DMS153 treated with DMSO at 0.1 percent for 48 hours (cell line): ENCODE results near the gene BCL2A1.
"Not testable (repeated sequence)": the region's sequence is repeated elsewhere in the genome, so short reads cannot be mapped to it uniquely, and the experiment has no call there.

Experiments used
- DNase-seq: peaks from one replicate; lab custom pipeline; 2025; ENCODE audit not compliant: unreplicated experiment; lab: John Stamatoyannopoulos, UW

The BCL2A1 gene

DNA sequence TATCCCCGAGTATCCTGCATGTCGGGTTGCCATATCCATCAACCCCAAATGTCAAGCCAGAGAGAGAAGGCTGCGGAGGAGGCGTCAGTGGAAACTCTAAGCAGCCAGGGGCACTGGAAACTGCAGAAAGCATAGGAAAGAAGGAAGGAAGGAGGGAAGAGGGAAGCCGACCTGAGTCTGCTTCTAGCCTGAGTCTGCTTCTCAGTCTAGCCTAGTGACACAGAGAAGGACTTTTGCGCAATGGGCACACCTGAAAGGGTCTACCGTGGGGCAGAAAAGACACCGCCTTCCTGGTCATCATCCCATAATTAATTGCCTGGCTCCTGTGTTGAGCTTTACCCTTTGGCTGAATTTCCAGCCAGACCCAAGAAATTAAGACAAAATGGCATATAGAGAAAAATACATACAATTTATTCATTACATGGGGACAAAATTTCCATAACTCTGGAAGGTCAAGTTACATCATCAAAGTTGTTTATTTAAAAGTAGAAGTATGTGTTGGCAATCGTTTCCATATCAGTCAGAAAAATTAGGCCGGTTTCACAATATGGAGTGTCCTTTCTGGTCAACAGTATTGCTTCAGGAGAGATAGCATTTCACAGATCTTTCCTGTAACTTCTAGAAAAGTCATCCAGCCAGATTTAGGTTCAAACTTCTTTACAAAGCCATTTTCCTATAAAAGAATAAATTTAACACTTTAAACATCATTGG, 10.3 kb downstream of the BCL2A1 start:
- DNase-seq, result no peak

DNA sequence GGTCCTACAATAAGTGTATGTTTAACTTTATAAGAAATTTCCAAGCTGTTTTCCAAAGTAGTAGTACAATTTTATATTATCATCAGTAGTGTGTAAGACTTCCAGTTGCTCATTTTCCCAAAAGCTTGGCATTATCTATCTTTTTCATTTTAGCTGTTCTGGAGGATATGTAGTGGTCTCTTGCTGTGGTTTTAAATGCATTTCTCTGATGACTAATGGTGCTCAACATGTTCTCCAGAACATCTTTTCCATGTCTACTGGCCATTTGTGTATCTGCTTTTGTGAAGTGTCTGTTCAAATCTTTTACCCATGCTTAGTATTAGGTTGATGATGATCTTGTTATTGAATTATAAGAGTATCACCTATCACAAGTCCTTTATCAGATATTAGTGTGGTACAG, 13.3 kb downstream of the BCL2A1 start:
- no peak for DNase-seq

DNA sequence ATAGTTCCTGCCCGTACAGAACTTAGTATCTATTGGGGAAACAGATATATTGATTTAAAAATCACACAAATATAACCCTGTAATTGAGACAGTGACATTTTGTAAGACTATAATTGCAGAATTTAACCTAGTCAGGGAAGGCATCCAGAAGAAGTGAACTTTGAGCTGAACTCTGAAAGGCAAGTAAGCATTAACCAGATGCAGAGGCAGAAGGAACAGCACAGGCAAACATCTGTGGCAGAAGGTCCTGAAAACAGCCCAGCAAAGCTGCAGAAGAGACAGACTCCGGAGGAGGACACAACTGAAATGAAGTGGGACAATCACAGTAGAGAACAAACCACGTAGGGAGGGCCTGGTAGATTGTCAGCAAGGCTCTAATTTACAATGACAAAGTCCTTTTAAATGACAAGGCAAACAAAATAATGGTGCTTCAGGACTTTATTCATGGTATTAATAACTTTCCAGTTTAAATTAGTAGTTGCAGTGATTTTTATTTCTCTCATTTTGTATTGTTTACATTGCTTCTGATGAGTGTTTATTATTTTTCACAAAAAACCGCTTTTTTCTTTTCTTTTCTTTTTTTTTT, 14.5 kb downstream of the BCL2A1 start:
- no peak for DNase-seq

DNA sequence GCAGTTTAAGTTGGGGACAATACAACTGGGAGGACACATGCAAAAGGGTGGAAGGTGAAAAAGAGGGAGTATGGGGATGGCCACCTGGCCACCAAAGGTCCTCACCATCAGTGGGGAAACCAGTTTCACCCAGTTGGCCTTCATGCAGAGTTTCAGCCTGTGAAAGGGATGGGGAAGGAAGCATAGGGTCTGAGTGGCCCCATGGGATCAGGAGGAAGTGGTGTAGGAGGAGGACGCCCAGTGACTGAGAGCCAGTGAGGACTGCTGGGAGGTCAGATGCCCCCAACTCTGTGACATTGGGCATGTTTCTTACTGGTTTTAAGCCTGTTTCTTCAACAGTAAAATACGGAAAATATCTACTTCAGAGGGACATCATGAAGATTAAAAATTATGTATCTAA, 16.3 kb downstream of the BCL2A1 start:
- DNase-seq, result no peak

DNA sequence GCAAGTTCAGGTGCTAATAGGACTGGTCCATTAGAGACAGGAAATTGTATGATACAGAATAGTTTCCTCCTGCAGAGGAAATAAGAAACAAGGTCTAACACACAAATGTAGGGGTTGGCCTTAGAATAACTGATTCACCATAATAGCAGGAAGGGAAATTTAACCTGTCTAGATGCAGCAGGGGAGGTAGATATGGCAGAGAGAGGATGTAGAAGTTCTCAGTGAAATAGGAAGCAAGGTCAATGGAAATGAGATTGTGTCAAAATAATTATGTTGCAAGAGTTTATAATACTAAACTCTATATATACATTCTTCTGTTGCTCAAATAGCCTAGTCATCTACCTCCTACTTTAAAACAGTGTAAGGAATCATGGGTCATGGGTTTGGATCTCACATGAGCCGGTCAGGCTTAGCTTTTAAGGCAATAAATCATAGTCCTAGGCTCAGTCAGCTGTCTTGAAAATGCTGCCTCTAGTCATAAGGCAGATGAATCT, 17.0 kb downstream of the BCL2A1 start:
- no peak for DNase-seq

DNA sequence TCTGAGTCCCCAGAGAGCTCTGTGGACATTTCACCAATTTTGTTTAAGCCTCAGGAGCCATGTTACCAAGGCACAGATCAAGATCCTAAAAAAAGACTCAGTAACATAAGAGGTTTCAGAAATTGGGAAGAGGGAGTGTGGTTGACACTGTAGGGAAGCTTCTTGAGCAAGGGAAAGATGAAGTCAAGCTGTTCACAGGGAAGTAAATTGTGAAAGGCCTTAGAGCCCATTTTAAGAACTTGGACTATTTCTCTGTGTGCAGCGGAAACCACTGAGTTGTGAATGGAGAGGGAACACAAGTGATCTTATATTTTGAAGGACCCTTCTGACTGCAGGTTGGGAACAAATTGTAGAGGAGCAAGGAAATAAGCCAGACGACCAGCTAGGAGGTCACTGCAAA, 18.7 kb downstream of the BCL2A1 start:
- DNase-seq, result no peak

DNA sequence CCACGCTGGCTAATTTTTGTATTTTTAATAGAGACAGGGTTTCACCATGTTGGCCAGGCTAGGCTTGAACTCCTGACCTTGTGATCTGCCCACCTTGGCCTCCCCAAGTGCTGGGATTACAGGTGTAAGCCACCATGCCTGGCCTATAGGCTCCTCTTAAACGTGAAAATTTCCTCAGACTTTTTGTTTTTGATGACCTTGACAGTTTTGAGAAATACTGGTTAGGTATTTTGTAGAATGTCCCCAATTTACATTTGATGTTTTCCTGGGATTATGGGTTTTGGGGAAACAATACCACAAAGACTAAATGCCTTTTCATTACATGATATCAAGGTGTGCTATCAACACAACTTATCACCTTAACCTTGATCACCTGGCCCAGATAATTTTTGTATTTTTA, 20.7 kb downstream of the BCL2A1 start:
- no peak for DNase-seq

DNA sequence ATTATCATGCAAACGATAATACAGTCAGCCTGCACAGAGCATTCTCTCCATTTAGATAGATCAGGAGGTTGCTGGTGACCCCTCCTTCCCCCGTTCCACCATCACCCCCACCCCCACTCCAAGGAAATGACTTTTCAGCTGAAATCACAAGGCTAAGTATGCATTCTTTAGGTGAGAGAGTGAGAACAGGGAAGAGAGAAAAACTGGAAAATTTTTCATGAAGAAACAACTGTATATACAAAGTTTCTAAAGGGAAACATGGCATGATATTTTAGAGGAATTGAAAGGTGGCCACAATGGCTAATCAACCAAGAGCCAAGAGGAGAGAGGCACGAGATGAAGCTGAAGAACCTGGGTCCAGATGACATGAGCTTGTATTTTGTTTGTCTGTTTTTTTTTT, 22.2 kb downstream of the BCL2A1 start:
- no peak for DNase-seq

DNA sequence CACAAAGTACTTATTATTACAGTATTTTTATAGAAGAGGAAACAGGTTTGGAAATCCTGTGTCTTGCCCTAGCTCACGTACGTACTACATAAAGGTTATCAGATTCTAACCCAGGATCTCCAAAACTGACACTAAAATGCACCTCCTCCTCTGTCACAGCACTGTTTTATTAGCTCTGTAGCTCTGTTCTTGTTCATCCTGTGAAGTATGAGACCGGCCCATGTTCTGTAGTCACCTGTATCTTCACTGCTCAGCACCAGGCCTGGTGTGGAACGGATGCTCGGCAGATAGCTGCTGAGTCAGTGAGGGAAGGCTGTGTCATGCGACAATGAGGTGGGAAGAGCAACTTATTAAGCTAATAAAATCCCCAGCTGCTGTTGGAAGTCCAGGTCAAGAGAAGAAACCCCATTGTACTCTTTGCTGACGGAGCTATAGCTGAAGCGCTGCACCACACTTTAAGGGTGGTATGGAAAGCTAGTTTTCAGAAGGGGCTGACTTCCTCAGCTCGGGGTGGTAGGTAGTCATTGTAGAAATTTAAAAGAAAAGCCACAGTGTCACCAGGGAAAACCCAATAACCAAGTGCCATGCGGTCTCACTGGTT, 22.8 kb downstream of the BCL2A1 start:
- DNase-seq, result no peak

DNA sequence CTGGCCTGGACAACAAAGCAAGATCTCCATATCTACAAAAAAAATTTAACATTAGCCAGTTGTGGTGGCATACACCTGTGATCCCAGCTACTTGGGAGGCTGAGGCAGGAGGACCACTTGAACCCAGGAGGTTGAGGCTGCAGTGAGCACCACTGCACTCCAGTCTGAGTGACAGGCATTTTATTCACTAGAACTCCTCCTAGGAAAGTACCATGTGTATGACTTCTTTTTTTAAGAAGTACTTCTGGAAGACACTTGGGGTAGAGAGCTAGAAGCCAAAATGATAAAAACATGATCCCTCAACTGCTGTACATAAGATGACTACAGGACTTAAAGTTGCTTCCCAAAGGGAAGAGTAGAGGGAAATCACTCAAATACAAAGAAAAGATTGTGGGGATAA, 24.0 kb downstream of the BCL2A1 start:
- no peak for DNase-seq

DNA sequence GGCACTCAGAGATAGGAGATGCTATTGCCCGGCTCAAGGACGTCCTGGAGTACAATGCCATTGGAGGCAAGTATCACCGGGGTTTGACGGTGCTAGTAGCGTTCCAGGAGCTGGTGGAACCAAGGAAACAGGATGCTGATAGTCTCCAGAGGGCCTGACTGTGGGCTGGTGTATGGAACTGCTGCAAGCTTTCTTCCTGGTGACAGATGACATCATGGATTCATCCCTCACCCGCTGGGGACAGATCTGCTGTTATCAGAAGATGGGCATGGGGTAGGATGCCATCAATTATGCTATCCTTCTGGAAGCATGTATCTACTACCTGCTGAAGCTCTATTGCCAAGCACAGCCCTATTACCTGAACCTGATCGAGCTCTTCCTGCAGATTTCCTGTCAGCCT, 26.4 kb downstream of the BCL2A1 start:
- DNase-seq, result no peak

DNA sequence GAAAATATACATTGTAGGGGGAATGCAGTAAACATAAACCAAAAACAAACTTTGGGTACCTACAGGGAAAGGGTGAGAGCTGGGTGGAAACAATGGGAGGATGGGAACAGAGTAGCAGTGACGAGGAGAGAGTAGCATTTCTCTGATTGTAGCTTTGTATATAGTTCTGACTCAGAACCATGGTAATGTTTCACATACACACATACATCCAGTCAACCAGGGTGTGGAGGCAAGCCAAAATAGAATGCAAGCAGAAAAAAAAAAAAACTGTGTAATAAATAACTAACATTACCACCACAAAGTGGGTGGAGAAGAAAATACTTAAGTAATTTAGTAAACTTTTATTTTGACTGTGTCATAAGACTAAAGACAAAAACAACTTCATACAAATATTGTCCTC, 27.2 kb downstream of the BCL2A1 start:
- no peak for DNase-seq

DNA sequence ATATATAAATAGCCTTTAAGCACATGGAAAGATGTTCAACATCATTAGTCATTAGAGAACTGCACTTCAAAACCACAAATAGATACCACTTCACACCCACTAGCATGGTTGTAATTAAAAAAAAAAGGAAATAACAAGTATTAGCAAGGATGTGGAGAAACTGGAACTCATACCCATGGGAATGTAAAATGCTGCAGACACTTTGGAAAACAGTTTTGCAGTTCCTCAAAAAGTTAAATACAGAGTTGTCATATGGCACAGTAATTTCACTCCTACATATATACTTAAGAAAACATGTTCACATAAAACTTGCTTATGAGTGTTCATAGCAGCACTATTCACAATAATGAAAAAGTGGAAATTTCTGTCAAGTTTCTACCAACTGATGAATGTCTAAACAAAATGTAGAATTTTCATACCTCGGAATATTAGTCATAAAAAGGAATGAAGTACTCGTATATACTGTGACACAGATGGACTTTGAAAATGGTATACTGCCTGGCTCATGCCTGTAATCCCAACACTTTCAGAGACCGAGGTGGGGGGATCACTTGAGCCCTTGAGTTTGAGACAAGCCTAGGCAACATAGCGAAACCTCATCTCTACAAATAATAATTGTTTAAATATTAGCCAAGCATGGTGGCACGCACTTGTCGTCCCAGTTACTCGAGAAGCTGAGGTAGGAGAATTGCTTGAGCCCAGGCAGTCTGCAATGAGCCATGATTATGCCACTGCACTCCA, 28.1 kb downstream of the BCL2A1 start:
- DNase-seq, result no peak

DNA sequence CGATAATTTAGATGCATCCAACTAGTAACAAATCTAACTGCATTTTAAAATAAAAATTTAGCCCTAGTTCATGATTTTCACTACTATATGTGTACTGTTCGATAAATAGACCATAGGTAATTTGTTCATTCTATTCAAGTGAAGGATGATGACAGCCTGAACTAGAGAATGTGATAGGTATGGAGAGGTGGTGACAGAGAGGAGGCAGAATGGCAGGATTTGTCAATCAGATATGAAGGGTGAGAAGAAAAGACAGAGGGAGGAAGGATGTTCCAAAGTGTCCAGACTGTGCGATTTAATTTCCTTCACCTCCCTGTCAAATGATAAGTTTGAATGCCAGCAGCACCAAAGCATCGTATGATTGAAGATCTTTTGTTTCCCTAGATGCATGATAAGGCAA, 31.6 kb downstream of the BCL2A1 start:
- no peak for DNase-seq

DNA sequence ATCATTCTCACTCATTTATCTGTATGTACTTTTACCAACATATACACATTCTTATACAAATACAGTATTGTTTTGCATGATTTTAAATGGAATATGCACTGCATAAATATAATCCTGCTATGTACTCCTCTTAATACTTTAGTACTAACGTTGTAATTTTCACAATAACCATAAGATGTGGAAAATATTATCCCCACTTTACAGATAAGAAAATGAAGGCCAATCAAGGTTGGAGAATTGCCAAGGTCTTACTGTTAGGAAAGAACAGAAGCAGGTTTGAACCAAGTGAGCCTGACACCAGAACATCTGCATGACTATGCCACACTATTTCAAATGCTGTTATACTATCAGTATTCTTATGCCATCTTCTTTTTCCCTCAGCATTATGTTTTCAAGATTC, 32.9 kb downstream of the BCL2A1 start:
- no peak for DNase-seq

DNA sequence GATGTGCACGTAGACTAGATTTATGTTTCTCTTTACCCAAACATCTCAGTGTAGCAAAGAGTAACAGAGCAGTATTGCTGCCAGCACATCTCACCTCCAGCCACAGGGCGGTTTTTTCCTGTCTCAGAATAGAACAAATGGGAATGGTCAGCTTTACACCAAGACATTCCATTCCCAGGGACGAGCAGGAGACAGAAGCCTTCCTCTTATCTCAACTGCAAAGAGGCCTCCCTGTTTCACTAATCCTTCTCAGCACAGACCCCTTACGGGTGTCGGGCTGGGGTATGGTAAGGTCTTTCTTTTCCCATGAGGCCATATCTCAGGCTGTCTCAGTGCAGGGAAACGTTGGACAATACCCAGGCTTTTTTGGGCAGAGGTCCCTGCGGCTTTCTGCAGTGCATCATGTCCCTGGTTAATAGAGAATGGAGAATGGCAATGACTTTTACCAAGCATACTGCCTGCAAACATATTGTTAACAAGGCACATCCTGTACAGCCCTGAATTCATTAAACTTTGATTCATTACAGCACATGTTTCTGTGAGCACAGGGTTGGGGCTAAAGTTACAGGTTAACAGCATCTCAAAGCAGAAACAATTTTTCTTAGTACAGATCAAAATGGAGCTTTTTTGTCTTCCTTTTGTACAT, 35.3 kb downstream of the BCL2A1 start:
- DNase-seq, result not testable (repeated sequence)

DNA sequence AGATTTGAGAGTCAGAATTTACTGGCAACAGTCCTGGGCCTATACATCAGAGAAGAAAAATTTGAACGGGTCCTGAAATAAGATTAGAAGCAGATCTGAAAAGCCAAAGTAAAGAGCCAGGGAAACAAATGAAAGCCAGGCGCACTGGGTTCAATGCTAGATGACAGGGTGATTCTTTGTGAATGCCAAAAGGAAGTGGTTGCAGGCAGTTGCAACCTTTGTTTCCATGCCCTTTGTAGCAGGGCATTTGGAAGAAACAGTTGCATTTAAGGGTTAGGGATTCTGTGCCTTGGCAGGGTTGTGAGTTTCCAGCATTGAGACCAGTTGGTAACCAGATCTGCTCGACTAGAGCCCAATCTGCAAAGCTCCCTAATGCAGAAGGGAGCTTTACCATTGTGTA, 37.8 kb downstream of the BCL2A1 start:
- no peak for DNase-seq

DNA sequence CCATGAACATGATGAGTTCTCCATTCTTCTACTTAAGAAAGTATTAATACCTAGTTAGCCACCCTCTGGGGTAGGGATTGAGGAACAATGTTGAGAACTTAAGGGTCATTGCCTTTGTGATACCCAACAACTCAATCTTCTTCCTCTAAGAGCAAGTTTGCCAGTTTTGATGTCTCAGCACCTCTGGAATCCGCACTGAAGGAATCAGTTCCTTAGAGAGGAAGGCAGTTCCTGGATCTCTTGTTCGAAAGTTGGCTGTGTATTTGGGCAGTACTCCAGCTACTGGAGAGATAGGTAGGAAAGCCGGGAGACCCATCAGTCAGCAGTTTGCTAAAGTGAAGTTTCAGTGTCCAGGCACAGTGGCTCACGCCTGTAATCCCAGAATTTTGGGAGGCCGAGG, 38.5 kb downstream of the BCL2A1 start:
- DNase-seq, result no peak

DNA sequence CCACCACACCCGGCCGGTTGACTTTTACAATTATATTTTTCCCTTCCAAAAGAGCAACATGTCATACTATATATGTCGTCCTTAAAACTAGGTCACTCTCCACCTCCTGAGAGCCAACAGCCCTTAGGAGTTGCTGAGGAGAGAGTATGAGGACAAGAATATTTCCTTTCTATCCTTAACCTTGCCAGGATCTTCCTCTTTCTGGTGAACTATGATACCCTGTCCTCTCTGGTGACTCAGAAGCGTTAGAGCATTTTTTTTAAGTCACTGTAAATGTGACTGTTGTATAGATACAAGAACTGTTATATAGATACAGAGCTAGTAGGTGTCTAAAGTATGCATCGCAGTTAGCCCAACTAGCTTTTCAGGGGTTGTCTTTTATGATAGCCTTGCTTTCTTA, 40.5 kb downstream of the BCL2A1 start:
- DNase-seq, result no peak

DNA sequence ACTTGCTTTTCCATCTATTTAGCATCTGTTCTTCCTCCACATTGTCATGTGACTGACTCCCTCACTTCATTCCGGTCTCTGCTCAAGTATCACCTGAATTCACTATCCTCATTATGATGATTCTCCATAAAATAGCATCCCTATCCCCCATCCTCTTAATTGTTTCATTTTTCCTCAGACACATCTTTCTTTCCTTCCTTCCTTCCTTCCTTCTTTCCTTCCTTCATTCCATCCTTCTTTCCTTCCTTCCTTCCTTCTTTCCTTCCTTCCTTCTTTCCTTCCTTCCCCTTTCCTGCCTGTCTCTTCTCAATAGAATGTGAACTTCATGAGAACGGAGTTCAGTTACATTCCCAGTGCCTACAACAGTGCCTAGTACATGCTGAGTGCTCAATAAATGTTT, 41.6 kb downstream of the BCL2A1 start:
- no peak for DNase-seq

DNA sequence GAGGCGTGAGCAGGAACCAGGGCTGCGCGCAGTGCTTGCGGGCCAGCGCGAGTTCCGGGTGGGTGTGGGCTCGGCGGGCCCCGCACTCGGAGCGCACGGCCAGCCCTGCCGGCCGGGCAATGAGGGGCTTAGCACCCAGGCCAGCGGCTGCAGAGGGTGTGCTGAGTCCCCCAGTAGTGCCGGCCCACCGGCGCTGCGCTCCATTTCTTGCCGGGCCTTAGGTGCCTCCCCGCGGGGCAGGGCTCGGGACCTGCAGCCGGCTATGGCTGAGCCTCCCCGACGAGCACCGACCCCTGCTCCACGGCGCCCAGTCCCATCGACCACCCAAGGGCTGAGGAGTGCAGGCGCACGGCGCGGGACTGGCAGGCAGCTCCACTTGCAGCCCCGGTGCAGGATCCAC, 44.9 kb downstream of the BCL2A1 start:
- not testable (repeated sequence) for DNase-seq
